NCI-H2171 (cell line): ENCODE measurements around the gene C1QL1.

ENCODE experiments used
- DNase-seq: peaks from one replicate; lab custom pipeline; 2025; lab: John Stamatoyannopoulos, UW

Gene C1QL1

GRCh38 chr17:44968225-44969143 lies at the start of gene C1QL1:
Gene C1QL1 (minus strand): TSS chr17:44968303. CDS start chr17:44968048, 255 bp downstream.
- DNase-seq: peak; percentile 92

DNA sequence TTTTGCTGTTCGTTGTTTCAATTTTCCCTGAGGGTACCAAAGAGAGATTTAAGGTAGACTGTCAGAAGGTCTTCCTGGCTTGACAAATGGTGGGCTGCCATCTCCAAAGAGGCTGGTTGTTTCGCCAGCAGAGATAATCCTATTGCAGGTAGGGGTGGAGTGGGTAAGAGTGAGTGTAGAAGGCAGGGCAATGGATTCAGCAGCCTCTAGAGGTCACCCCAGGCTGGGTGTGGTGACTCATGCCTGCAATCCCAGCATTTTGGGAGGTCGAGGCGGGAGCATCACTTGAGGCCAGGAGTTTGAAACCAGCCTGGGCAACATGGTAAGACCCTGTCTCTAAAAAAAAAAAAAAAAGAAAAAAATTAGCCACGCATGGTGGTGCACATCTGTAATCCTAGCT lies 48.7 kb upstream of the C1QL1 start:
- DNase-seq: no peak

- DNase-seq: no peak
Observed at GRCh38 chr17:45016237-45016636, 48.1 kb upstream of the C1QL1 start.

- DNase-seq: peak; percentile 55
Observed at GRCh38 chr17:45013021-45013997, 45.2 kb upstream of the C1QL1 start.

DNA sequence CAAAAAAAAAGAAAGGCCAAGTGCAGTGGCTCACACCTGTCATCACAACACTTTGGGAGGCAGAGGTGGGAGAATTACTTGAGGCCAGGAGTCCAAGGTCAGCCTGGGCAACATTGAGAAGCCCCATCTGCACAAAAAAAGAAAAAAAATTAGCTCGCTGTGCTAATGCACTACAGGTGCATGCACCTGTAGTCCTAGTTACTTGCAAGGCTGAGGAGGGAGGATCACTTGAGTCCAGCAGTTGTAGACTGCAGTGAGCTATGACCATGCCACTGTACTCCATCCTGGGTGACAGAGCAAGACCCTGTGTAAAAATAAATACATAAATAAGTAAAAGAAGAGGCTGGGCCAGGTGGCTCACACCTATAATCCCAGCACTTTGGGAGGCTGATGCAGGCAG lies 43.7 kb upstream of the C1QL1 start:
- no peak for DNase-seq

DNA sequence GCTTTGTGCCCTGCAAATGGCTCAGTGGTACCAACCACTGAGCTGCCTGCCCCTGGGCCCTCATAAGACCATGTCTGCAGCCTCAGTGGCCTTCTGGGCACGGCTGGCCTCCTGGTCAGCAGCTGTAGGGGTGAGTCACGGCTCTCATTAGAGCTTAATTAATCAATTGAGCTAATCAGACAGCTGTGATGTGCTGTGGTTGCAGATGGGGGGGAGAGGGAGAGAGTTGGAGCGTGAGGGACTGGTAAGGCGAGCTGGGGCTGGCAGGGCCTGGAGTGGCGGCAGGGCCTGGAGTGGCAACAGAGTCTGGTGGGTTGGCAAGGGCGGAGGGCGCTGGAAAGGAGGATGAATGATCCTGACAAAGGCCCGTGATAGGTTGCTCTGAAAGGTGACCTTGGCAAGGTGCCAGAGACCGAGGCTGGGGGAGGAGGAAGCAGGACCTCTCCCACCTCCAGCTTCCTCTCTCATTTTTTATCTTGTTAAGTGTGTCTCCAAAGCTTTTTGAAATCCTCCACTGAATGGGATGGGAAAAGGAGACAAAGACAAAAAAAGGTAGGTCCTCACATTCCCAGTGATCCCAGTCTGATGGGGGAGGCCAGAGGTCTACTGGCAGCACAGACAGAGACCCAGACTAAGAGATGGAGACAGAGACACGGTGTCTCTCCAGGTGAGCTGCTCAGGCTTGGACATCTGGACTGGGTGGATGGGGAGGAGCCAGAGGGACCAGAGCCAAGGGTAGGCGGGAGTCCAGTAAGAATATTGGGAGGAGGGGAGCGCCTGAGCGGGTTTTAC lies 41.8 kb upstream of the C1QL1 start:
- peak; percentile 27 for DNase-seq

DNA sequence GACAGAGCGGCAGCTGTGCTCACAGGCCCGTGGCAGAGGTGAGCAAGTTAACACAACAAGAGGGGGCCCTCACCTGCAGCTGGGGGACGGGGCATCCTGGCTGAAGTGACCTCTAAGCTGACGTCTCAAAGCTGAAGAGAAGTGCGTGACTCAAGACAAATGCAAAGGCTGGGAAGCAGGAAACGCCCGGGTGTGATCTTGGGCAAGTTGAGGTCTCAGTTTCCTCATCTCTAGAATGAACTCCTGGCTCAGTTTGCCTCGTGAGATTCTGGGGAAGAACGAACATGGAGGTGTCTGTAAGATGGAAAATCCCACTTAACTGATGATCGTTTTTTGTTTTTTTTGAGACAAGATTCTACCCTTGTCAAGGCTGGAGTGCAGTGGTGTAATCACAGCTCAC lies 40.1 kb upstream of the C1QL1 start:
- no peak for DNase-seq

DNA sequence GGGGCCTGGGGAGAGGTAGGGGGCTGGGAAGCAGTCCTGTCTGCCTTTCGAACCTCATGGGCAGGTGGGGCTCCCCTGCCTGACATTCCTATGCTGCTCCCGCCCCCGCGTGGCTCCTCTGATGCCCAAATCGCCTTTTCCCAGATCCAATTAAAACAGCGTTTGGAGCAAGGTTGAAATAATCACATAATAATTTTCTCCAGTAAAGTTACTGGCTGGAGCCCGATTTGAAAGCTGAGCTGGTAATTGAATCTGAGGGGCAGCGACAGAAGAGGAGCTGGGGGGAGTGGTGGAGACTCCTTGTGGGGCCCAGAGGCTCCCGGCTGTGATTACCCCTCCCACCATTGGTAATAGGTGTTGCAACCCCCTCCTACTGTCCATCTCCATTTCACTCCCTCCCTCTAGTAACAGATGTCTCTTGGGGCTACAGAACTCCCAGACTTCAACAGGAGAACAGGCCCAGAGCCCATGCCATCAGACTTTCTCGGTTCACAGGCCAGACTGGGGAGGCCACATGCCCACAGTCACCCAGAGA lies 38.9 kb upstream of the C1QL1 start:
- DNase-seq: peak; percentile 43

- no peak for DNase-seq
Observed at GRCh38 chr17:45005700-45006099, 37.6 kb upstream of the C1QL1 start.

DNA sequence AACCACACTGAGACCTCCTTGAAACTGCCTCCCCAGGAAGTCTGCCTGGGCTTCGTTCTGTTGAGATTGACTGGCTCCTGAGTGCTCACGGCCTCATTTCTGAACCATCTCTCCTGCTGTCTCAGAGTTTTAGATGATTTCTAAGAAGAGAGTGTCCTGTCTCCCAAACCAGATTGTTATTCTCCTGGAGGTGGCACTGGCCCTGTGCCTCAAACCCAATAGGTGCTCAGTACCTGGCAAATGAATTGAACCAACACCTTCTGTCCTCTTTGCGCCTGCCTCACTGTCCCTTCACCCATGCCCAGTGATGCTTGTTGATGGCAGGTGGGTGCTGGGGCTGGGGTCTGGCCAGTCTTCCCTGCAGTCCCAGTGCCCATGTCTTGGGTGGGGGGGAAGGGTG lies 36.3 kb upstream of the C1QL1 start:
- DNase-seq: no peak

DNA sequence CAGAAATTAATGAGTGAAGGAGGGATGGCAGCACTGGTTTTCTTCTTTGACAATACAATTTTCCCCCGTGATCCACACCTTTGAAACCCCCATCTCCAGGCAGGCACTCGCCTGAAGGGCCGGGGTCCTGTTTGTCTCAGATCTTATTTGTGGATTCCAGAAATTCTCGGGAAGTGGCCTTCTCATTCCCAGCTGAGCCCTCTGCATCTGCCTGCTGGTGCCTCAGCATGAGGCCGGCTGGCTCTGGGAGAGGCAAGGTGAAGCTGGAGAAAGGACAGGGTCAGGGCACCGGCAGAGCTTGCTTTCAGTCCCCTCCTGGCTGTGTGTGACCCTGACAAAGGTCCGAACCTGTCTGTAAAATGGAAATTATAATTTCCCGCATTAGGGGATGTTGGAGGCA lies 35.8 kb upstream of the C1QL1 start:
- DNase-seq: no peak

DNA sequence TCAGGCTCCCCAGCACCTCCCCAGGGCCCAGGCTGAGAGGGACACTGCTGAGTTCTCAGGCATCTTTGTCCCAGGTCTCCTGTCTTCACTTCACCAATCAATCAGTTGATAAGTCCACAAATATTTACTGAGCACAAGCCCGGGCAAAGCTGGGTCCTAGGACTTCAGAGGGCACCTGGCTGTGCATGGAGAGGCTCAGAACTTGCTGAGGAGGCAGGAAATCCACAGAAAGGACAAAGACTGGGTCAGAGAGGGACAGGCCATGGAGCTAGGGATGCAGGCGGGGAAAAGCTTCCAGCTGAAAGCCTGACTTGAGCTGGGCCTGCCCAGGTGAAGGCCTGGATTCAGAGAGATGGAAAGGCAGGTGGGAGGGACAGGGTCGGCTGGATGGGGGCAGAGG lies 33.2 kb upstream of the C1QL1 start:
- no peak for DNase-seq

DNA sequence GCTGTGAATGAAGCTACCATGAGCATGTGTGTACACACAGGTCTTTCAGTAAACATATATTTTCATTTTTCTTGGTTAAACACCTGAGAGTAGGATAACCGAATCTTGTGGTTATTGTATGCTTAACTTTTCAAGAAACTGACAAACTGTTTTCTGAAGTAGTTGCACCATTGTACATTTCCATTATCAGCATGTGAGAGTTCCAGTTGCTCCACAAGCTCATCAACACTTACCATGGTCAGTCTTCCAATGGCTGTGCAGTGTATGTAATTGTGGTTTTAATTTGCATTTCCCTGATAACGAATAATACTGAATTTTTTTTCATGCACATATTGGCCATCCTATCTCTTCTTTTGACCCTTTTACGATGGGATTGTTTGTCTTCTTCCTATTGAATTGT lies 31.3 kb upstream of the C1QL1 start:
- DNase-seq: no peak

DNA sequence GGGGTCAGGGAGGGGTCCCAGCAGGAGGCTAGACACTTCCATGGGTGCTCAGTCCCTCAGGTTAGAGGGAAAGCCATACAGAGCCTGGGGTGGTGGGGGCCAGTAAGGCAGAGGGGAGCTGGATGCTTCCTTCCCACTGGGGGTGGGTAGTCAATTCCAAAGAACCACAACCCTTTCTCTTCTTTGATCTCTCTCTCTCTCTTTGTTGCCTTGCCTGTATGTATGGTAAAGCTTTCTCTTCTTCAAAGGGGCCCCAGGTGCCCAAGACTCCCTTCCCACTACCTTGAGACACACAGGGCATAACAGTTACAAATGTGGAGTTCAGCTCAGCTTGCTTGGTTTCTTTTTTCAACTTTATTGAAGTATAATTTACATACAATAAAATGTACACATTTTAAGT lies 30.5 kb upstream of the C1QL1 start:
- DNase-seq: no peak

GRCh38 chr17:44997733-44998520 lies 29.8 kb upstream of the C1QL1 start:
- DNase-seq: peak; percentile 46

DNA sequence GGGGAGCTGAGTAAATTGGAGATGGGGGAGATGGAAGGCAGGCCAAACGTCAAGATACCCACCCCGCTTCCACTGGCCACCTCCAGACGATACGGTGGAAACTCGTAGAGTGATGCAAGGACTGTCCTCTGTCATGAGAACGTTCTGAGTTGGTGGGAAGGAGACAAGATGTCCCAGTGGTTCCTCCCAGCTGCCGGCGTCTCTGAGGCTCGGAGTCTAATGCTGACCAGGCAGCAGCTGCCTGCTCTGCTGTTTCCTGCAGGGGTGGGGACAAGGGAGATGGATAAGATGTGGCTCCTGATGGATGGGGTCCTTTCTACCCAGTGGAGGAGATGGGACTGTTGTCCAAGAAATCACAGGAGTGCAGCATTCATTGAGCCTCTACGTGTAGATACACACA lies 28.2 kb upstream of the C1QL1 start:
- DNase-seq: no peak

DNA sequence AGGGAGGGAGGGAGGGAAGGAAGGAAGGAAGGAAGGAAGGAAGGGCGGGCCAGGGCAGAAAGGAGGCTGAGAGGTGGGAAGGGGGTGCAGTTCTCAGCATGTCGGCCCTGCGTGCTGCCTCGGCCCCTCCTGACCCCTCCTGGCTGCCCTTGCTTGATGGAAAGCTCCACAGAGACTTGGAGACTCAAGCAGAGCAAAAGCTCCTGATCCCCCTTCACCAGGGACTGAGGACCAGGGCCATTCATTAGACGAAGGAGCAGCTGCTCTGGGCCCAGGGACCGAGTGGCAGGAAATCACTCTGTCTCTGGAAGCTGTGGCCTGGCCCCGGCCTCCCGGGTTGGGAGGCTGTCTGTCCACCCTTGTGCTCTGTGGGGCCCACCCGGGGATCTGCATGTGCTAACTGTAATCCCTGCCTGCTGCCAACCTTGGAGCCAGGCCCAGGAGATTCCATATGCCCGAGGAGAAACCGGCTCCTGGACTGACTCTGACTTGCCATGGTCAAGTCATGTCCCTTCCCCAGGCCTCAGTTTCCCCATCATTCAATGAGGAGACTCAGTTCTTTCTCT lies 27.4 kb upstream of the C1QL1 start:
- no peak for DNase-seq

GRCh38 chr17:44992242-44992939 lies 24.3 kb upstream of the C1QL1 start:
- DNase-seq: no peak

DNA sequence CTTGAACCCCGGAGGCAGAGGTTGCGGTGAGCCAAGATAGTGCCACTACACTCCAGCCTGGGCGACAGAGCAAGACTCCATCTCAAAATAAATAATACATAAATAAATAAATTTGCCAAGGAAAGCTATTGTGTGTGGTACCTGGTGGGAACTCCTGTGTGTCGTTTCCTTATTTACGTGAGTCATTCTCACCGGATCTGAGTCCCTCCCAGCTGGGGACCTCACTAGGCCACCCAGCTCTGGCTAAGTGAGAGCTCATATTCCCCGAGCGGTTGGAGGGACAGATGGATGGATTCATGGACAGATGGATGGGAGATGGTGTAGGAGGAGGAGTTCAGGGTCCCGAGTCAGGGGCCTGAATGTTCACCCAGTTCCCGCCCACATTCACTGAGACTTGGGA lies 22.9 kb upstream of the C1QL1 start:
- DNase-seq: peak; percentile 47
